ENCODE results near the gene SBNO1. TPM values are rescaled to one million over a fixed set of nuclear protein-coding genes. Genes with fewer than 3 reads are reported as not detected.

Gene SBNO1
- total RNA-seq, 1 experiment from 2014 or later, result 68.7 TPM

DNA sequence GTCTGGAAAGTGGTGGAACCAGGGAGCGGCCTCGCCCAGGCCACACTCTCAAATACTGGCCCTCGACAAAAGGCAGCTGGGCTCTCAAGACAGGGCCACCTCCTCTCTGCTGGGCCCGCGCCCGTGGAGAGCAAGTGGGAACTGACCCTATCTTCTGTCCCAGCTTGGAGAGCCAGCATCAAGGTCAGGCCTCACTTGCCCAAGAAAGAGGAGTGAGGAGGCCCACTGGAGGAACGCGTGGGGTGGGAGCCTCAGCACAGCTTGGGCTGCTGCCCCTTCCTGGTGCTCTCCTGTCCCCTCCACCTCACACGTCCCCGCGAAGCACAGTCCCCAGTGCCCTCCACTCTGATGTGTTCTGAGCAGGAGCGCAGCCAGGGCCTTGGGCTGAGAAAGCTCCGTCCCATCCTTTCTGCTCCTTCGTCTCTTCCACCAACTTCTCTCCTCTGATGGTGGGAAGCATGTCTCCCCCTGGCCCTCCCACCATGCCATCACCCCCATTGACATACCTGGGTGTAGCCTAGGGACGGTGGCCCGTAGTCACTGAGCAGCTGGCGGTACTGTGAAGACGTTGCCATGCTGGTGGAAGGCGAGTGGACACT lies 97.9 kb downstream of the SBNO1 start:
- no TSS peak for BruUV-seq (replicated peaks)
- DNase-seq (ENCODE audit: low read depth, low spot score) (no peak), ATAC-seq (no peak)
- Histone ChIP-seq H3K27me3 (ENCODE audit: control insufficient read depth, insufficient read depth, low read length) (no peaks in the 10 kb centered on the region), H3K36me3 (ENCODE audit: control insufficient read depth, insufficient read depth, low read length) (no peaks in the 10 kb centered on the region; the same call in 1 of the 2 replicates), H3K9me3 (ENCODE audit: control insufficient read depth, insufficient read depth, low read depth, low read length) (no peaks in the 10 kb centered on the region), H3K4me3 (ENCODE audit: low read depth in 2 of 2, low read length in 2 of 2) (no peak overlapping the region), H3K27ac (ENCODE audit: low read length) (no peak overlapping the region), H3K4me1 (ENCODE audit: control insufficient read depth, insufficient read depth, low read length) (peaks cover 5% of the 10 kb centered on the region)
- POLR2A ChIA-PET, result no interaction called here
- CTCF ChIA-PET, result no interaction called here
- in situ Hi-C loops (cut with HindIII; ENCODE audit: low pct_unique_long_range_greater_than_20kb, low sequenced_read_pairs) (no loop called here), intact Hi-C loops (cut with micrococcal nuclease; ENCODE audit: unreplicated experiment) (no loop called here)
- TF ChIP-seq SIN3A (IDR thresholded peaks at IDR 0.05; ENCODE audit: borderline replicate concordance, insufficient read depth, low read depth, low read length) (no peak), TCF7L2 (IDR thresholded peaks at IDR 0.05; ENCODE audit: low read depth, low read length) (no peak), POLR2AphosphoS5 (IDR thresholded peaks at IDR 0.05; ENCODE audit: low read depth, low read length) (no peak)
- TF ChIP-seq, protein P1, sequence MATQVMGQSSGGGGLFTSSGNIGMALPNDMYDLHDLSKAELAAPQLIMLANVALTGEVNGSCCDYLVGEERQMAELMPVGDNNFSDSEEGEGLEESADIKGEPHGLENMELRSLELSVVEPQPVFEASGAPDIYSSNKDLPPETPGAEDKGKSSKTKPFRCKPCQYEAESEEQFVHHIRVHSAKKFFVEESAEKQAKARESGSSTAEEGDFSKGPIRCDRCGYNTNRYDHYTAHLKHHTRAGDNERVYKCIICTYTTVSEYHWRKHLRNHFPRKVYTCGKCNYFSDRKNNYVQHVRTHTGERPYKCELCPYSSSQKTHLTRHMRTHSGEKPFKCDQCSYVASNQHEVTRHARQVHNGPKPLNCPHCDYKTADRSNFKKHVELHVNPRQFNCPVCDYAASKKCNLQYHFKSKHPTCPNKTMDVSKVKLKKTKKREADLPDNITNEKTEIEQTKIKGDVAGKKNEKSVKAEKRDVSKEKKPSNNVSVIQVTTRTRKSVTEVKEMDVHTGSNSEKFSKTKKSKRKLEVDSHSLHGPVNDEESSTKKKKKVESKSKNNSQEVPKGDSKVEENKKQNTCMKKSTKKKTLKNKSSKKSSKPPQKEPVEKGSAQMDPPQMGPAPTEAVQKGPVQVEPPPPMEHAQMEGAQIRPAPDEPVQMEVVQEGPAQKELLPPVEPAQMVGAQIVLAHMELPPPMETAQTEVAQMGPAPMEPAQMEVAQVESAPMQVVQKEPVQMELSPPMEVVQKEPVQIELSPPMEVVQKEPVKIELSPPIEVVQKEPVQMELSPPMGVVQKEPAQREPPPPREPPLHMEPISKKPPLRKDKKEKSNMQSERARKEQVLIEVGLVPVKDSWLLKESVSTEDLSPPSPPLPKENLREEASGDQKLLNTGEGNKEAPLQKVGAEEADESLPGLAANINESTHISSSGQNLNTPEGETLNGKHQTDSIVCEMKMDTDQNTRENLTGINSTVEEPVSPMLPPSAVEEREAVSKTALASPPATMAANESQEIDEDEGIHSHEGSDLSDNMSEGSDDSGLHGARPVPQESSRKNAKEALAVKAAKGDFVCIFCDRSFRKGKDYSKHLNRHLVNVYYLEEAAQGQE (IDR thresholded peaks at IDR 0.05; ENCODE audit: insufficient read depth in 1 of 2, low read depth in 2 of 2, low read length in 1 of 2), result no peak
- TF ChIP-seq, protein P2, sequence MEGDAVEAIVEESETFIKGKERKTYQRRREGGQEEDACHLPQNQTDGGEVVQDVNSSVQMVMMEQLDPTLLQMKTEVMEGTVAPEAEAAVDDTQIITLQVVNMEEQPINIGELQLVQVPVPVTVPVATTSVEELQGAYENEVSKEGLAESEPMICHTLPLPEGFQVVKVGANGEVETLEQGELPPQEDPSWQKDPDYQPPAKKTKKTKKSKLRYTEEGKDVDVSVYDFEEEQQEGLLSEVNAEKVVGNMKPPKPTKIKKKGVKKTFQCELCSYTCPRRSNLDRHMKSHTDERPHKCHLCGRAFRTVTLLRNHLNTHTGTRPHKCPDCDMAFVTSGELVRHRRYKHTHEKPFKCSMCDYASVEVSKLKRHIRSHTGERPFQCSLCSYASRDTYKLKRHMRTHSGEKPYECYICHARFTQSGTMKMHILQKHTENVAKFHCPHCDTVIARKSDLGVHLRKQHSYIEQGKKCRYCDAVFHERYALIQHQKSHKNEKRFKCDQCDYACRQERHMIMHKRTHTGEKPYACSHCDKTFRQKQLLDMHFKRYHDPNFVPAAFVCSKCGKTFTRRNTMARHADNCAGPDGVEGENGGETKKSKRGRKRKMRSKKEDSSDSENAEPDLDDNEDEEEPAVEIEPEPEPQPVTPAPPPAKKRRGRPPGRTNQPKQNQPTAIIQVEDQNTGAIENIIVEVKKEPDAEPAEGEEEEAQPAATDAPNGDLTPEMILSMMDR (IDR thresholded peaks at IDR 0.05), result no peak

GRCh38 chr12:123265851-123266678 lies 98.6 kb downstream of the SBNO1 start:
- ATAC-seq, result no peak
- in situ Hi-C loops (cut with HindIII; ENCODE audit: low pct_unique_long_range_greater_than_20kb, low sequenced_read_pairs), result no loop called here

More at GRCh38 chr12:123265851-123266678, 98.6 kb downstream of the SBNO1 start:
- ChIA-PET POLR2A (no interaction called here), CTCF (interaction anchor here (0.7 kb wide), 1 partner anchor 86 kb away, joined by 3 read pairs; no protein-coding TSS in a partner anchor)
- no peaks in the 10 kb centered on the region for H3K27me3 ChIP-seq (ENCODE audit: control insufficient read depth, insufficient read depth, low read length)
- intact Hi-C loops (cut with micrococcal nuclease; ENCODE audit: unreplicated experiment), result no loop called here
- H3K9me3 ChIP-seq (ENCODE audit: control insufficient read depth, insufficient read depth, low read depth, low read length), result no peaks in the 10 kb centered on the region
- no TSS peak for BruUV-seq (replicated peaks)
- no peak overlapping the region for H3K27ac ChIP-seq (ENCODE audit: low read length)
- H3K4me1 ChIP-seq (ENCODE audit: control insufficient read depth, insufficient read depth, low read length), result peaks cover 5% of the 10 kb centered on the region
- TF ChIP-seq, protein P1 (IDR thresholded peaks at IDR 0.05; ENCODE audit: insufficient read depth in 1 of 2, low read depth in 2 of 2, low read length in 1 of 2), result no peak
- TF ChIP-seq POLR2AphosphoS5 (IDR thresholded peaks at IDR 0.05; ENCODE audit: low read depth, low read length) (no peak), TCF7L2 (IDR thresholded peaks at IDR 0.05; ENCODE audit: low read depth, low read length) (no peak), SIN3A (IDR thresholded peaks at IDR 0.05; ENCODE audit: borderline replicate concordance, insufficient read depth, low read depth, low read length) (no peak)
- TF ChIP-seq, protein P2 (IDR thresholded peaks at IDR 0.05), result no peak
- no peak for DNase-seq (ENCODE audit: low read depth, low spot score)
- no peaks in the 10 kb centered on the region; the same call in 1 of the 2 replicates for H3K36me3 ChIP-seq (ENCODE audit: control insufficient read depth, insufficient read depth, low read length)
- no peak overlapping the region for H3K4me3 ChIP-seq (ENCODE audit: low read depth in 2 of 2, low read length in 2 of 2)

All from Panc1 (cell line).